GM13976 (cell line): ENCODE results near the gene PDP2.

ENCODE experiments used
- DNase-seq: peaks from one replicate; pipeline ENCODE4 v3.0.0; 2012; ENCODE audit warnings: low spot score
- in situ Hi-C: fragments of 300-500 bp; cut with MboI; formaldehyde crosslinking; loops from one replicate; pipeline ENCODE4 v1.12.0; 2022; ENCODE audit warnings: low sequenced_read_pairs, mixed read lengths, inconsistent platforms; ENCODE audit not compliant: unreplicated experiment
- TF ChIP-seq, protein P1 (sequence below): IDR thresholded peaks from 2 replicates; pipeline ENCODE4 v1.5.1; 2012; ENCODE audit warnings: borderline replicate concordance, mild to moderate bottlenecking; ENCODE audit not compliant: insufficient read depth; ENCODE audit errors: extremely low read depth, missing control alignments, control extremely low read depth

PDP2 gene

DNA sequence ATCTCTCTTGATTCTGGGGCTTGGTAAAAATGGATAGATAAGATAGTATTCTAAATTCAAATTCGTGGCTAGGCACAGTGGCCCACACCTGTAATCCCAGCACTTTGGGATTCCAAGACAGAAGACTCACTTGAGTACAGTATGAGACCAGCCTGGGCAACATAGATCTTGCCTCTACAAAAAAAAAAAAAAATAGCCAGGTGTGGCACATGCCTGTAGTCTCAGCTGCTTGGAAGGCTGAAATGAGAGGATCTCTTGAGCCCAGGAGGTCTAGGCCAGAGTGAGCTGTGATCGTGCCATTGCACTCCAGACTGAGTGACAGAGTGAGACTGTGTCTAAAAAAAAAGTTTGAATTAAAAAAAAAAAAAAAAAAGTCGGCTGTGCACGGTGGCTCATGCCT, 9.3 kb downstream of the PDP2 start:
- TF ChIP-seq, protein P1, sequence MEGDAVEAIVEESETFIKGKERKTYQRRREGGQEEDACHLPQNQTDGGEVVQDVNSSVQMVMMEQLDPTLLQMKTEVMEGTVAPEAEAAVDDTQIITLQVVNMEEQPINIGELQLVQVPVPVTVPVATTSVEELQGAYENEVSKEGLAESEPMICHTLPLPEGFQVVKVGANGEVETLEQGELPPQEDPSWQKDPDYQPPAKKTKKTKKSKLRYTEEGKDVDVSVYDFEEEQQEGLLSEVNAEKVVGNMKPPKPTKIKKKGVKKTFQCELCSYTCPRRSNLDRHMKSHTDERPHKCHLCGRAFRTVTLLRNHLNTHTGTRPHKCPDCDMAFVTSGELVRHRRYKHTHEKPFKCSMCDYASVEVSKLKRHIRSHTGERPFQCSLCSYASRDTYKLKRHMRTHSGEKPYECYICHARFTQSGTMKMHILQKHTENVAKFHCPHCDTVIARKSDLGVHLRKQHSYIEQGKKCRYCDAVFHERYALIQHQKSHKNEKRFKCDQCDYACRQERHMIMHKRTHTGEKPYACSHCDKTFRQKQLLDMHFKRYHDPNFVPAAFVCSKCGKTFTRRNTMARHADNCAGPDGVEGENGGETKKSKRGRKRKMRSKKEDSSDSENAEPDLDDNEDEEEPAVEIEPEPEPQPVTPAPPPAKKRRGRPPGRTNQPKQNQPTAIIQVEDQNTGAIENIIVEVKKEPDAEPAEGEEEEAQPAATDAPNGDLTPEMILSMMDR: no peak
- in situ Hi-C loops: no loop called here

DNA sequence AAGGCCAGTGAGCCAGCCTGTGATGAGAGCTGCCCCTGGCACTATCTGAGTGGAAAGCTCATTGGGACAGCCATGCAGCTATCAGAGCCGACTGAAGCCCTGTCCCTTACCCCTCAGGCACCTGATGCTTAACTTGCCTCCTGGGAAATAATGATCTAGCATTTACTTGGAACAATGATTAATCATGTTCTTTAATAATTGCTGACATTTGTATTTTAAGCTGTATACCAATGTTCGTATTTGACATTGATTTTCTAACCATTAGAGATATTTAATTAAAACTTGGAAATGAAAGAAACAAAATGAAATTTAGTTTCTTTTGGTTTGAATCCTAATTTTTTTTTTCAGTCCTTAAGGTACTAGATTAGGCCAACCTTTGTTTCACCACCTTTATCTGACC, 10.5 kb downstream of the PDP2 start:
- DNase-seq: no peak
- TF ChIP-seq, protein P1: no peak
- in situ Hi-C loops: no loop called here

More for the DNA sequence above, 9.3 kb downstream of the PDP2 start:
- DNase-seq: no peak

GRCh38 chr16:66891360-66891759, 11.0 kb downstream of the PDP2 start:
- TF ChIP-seq, protein P1: no peak
- in situ Hi-C loops: no loop called here
- no peak for DNase-seq

DNA sequence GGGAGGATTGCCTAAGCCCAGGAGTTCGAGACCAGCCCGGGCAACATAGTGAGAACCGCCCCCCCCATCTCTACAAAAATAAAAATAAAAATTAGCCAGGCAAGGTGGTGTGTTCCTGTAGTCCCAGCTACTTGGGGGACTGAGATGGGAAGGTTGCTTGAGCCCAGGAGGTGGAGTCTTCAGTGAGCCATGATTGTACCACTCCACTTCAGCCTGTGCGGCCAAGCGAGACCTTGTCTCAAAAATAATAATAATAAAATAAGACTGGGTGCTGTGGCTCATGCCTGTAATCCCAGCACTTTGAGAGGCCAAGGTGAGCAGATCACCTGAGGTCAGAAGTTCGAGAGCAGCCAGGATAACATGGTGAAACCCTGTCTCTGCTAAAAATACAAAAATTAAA, 11.5 kb downstream of the PDP2 start:
- TF ChIP-seq, protein P1: no peak
- no peak for DNase-seq
- in situ Hi-C loops: no loop called here

DNA sequence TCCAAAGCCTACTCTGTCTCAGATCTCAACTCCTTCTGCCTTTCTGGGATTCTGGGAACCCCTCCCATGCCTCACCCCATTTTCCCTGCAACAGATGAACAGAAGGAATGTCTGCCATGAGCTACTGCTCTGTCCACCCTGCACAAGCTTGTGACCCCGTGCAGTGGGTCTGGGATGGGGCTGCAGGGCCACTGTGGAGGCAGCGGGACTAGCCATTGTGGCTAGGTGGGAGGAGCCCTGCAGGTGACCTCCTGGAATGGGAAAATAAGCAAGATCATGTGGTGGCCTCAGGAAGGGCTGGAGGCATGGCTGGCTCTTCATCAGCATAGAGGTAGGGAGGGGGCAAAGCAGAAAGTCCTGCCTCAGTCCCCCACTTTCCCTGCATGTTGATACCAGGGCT, 13.7 kb downstream of the PDP2 start:
- TF ChIP-seq, protein P1: no peak
- DNase-seq: no peak
- in situ Hi-C loops: no loop called here

DNA sequence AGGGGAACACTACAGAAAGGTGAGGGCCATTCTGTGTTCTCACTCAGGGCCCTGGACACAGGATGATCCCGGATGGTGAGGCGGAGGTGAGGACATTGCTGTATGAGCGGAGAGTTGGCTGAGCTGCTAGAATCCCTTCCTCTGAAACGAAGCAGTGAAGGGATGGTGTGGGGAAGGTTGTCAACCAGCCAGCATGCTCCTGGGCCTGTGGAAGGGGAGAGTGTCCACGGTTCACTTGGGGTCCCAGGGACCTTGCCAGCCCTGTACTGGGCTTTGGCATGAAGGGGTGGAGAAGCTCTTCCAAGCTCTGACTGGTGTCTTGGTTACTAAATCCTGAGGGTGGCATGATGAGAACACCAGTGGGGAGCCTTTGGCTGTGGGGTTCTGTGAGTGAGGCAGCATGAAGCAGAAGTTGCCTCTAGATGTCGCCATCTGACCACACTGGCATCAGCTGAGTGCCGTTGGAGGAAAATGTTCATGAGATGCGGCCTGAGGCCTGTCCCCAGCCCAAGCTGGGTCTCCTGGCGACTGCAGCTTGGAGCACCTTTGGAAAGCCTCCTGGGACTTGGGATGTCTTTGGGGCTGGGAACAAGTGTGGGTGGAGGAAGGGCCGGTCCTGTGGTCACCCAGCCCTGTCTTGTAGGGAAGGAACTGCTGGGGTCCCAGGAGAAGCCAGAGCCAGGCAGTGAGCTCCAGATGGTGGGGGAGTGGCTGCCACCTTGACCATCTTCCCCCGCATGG, 14.8 kb downstream of the PDP2 start:
- peak; percentile 83 for DNase-seq
- in situ Hi-C loops: no loop called here
- TF ChIP-seq, protein P1: peak; percentile 83
